GM12865 (cell line): ENCODE results near the gene WDFY3.

Source experiments
- DNase-seq: peaks from one replicate; pipeline ENCODE4 v3.0.0; 2010; ENCODE audit warnings: low read depth
- H3K4me3 ChIP-seq: 2 replicates; pipeline ENCODE4 v1.5.1; 2011; ENCODE audit warnings: mild to moderate bottlenecking, low read depth, low read length, control low read depth
- TF ChIP-seq, protein P1 (sequence below): IDR thresholded peaks from 2 replicates; pipeline ENCODE4 v1.5.1; 2011; ENCODE audit warnings: low read length, control low read depth, low read depth, inconsistent platforms; ENCODE audit not compliant: insufficient read depth; ENCODE audit errors: missing control alignments

WDFY3 gene

DNA sequence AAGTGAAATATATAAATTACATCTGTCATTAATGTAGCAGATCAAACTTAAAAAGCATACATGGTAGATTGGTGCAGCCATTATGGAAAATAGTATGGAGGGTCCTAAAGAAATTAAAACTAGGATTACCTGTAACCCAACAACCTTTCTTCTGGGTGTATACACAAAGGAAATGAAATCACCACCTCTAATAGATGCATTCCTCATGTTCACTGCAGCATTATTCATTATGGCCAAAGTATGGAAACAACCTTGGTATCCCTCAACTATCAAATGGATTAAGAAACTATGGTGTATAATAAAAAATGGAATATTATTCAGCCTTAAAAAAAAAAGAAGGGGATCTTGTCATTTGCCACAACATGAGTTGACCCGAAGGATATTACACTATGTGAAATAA lies 13.7 kb downstream of the WDFY3 start:
- TF ChIP-seq, protein P1, sequence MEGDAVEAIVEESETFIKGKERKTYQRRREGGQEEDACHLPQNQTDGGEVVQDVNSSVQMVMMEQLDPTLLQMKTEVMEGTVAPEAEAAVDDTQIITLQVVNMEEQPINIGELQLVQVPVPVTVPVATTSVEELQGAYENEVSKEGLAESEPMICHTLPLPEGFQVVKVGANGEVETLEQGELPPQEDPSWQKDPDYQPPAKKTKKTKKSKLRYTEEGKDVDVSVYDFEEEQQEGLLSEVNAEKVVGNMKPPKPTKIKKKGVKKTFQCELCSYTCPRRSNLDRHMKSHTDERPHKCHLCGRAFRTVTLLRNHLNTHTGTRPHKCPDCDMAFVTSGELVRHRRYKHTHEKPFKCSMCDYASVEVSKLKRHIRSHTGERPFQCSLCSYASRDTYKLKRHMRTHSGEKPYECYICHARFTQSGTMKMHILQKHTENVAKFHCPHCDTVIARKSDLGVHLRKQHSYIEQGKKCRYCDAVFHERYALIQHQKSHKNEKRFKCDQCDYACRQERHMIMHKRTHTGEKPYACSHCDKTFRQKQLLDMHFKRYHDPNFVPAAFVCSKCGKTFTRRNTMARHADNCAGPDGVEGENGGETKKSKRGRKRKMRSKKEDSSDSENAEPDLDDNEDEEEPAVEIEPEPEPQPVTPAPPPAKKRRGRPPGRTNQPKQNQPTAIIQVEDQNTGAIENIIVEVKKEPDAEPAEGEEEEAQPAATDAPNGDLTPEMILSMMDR: no peak
- H3K4me3 ChIP-seq: no peak overlapping the region
- no peak for DNase-seq

DNA sequence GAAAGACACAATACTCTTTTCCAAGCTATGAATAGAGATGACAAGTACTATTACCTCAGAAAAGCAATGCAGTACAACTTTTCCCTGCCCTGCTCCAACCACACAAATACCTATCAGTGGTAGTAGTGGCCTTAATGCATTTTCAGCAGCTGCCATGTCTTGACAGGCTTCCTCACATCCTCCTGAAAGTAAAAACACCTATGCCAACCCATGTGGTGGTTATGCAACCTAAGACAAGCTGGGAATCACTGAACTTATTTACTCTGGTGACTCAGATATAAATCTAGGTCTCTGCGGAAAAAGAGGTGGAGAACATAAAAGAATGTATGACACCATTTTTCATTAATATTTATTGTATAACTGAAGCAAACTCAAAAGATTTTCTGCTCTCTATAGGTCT lies 14.5 kb downstream of the WDFY3 start:
- DNase-seq: no peak
- TF ChIP-seq, protein P1: no peak

DNA sequence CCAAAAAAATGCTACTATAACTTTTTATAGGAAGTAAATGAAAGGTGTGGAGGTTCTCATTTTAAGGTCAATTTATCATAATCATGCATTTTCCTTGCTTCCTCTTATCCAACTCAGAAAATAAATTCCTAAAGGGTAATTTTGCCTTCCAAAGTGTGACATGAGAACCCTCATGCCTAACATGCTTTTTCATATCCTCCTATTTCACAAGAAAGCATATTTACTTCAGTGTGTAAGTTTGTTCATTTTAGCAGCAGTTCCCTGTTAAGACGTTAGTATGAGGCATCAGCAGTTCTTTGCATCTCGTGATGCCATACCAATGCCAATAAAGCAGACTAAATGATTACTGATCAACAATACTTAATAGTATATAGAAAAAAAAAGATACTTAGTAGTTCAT lies 18.4 kb downstream of the WDFY3 start:
- no peak for DNase-seq
- TF ChIP-seq, protein P1: no peak
- H3K4me3 ChIP-seq: no peak overlapping the region

More for the DNA sequence above, 14.5 kb downstream of the WDFY3 start:
- H3K4me3 ChIP-seq: no peak overlapping the region

DNA sequence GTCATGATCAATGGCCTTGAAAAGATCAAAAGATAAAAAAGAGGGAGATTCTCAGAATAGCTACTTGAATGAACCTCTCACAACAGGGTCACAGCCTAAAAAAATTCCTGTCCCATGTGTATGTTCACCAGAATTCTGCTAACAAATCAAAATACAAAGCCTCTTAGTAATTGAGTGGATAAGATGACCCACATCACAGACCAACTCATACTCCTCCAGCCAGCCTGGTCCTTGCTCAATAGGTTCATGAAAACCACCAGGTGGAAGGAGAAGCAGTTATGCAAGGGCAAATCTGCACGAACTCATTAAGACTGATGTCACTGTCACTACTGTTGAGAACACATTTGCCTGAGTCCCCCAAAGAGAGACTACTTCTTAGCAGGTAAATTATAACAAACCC lies 21.5 kb downstream of the WDFY3 start:
- TF ChIP-seq, protein P1: no peak
- DNase-seq: no peak

DNA sequence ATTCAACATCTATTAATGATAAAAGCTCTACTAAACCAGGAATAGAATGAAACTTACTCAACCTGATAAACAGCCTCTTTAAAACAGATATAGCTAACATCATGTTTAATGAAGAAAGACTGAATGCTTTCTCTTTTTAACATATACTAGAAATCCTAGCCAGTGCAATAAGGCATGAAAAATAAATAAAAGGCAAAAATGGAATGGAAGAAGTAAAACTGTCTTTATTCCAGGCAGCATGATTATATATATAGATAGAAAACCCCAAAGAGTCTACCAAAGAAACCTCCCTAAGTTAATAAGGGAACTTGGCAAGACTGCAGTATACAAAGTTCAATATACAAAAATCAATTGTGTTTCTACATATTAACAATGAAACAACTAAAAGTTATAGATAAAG lies 25.5 kb downstream of the WDFY3 start:
- TF ChIP-seq, protein P1: no peak
- no peak for DNase-seq
- no peak overlapping the region for H3K4me3 ChIP-seq

More for the DNA sequence above, 21.5 kb downstream of the WDFY3 start:
- H3K4me3 ChIP-seq: no peak overlapping the region

DNA sequence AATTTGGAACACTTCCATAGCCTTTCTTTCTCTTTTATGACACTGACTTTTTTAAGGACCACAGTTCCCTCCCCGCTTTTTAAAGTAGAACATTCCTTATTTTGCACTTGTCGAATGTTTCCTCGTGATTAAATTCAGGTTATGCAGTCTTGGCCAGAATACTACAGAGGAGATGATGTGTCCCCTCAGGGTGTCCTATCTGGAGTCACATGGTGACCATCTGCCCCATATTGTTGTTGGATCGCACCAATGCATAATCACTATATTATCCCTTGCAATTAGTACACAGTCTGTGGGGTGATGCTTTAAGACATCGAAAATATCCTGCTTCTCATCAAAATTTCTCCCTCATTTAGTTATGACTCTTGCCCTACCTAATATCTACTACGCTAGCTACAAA lies 27.4 kb downstream of the WDFY3 start:
- no peak overlapping the region for H3K4me3 ChIP-seq
- TF ChIP-seq, protein P1: no peak
- no peak for DNase-seq

DNA sequence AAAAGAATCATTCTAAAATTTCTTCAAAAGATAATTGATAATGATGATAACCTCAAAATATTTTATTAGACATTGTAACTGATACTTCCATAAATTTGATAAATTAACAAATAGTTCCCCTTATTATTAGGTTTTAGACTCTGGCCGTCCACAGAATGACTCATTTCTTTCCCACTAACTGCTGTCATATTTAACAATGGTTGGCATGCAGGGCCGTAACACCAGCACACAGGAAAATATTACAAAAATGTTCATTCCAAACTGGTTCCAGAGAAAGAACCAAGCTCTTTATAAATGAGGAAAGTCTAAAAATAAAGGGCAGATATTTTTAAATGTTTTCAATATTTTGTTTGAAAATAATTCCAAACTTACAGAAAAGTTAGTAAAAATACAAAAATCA lies 28.2 kb downstream of the WDFY3 start:
- no peak overlapping the region for H3K4me3 ChIP-seq
- DNase-seq: no peak
- TF ChIP-seq, protein P1: no peak
